NAMALWA (cell line): ENCODE measurements around the gene CEP41.
"Not testable (repeated sequence)": the region's sequence is repeated elsewhere in the genome, so short reads cannot be mapped to it uniquely, and the experiment has no call there.

Source experiments
- DNase-seq: peaks from one replicate; pipeline ENCODE4 v3.0.0-alpha.2; 2015; ENCODE audit warnings: low spot score

The CEP41 gene

DNA sequence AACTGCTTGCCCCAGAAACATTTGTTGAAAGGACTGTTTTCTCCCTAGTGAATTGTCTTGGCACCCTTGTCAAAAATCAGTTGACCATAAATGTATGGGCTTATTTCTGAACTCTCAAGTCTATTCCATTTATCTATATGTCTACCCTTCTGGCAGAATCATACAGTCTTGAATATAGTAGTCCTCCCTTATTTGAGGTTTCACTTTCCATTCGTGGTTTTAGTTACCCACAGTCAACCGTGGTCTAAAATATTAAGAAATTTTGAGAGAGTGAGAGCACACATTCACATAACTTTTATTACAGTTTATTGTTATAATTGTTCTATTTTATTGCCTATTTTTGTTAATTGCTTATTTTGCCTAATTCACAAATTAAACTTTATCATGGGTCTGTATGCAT is 17.4 kb upstream of the CEP41 start:
- peak; percentile 31 for DNase-seq

DNA sequence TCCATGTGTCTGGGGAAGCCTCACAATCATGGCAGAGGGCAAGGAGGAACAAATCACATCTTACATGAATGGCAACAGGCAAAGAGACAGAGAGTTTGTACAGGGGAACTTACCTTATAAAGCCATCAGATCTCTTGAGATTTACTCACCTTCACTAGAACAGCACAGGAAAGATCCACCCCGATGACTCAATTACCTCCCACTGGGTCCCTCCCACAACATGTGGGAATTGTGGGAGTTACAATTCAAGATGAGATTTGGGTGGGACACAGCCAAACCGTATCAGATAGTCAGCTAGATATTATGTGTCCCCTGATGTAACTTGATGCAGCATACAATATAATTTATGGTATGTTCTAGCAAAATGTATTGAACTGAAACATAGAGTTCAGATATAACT is 14.1 kb upstream of the CEP41 start:
- DNase-seq = no peak

DNA sequence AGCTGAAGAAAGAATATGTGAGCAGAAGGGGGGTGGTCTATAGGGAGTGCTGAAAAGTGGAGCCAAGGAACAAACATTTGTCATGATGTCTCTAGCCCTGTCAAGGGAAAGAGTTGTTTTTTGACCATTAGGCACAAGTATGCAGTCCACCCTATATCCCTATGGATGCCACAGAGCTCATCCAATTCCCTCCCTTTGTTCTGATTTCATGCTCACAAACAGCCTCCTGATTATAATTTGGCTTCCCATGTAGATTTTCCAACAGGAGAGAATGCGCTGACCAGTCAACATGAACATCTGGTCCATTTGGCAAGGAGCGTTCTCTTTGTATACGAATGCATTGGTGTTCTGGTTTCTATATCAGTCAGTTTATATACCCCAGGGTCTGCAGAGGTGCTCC is 12.1 kb upstream of the CEP41 start:
- no peak for DNase-seq

DNA sequence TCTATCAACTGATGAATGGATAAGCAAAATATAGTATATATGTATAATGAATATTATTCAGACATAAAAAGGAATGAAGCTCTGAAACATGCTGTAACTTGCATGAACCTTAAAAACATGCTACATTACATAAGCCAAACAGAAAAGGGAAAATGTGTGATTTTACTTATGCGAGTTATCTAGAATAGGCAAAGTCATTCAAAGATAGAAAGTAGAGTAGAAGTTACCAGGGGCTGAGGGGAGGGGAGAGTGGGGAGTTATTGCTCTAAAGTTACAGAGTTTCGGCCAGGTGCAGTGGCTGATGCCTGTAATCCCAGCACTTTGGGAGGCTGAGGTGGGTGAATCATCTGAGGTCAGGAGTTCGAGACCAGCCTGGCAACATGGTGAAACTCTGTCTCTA is 10.5 kb upstream of the CEP41 start:
- not testable (repeated sequence) for DNase-seq

DNA sequence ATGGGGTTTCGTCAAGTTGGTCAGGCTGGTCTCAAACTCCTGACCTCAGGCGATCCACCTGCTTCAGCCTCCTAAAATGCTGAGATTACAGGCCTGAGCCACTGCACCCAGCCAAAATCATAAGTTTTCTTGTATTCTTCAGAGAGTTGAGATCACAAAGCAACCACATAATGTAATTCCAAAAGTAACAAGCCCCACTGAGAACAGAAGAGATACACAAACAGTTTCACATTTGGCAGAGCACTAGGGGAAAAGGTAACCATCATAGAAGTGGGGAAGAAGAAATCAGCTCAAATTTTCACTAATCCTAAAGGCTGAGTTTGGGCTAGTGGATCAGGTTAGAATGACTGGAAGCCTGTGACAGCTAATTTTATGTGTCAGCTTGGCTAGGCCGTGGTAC is 5.4 kb upstream of the CEP41 start:
- no peak for DNase-seq

DNA sequence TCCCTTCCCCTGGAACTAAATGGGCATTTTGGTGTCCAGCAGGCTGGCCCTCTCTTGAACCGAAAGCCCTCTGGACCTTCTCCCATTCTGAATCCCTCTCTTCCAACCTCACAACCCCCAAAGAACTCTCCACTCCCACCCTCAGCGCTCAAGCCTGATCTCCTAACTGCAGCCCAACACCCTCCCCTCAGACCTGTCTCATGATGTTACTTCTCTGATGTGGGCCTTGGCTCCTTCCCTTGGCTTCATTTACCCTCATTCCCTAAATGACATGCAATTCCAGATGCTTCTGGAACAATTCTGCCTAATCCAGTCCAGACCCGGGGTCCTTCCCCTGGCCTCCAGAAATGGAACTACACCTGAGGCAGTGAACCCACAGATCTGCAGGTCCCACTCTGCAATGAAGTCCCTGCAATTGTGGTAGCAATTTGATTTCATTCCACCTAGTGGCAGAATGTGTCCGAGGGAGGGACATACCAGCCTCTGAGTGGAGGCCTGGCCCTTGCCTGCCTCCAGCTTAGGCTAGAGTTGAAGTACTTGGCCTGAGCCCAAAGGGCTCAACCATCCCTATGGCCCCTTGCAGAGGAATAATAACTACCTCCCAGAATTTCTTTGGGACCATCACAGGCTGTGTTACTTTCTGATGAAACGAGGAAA is 4.1 kb upstream of the CEP41 start:
- peak; percentile 25 for DNase-seq

DNA sequence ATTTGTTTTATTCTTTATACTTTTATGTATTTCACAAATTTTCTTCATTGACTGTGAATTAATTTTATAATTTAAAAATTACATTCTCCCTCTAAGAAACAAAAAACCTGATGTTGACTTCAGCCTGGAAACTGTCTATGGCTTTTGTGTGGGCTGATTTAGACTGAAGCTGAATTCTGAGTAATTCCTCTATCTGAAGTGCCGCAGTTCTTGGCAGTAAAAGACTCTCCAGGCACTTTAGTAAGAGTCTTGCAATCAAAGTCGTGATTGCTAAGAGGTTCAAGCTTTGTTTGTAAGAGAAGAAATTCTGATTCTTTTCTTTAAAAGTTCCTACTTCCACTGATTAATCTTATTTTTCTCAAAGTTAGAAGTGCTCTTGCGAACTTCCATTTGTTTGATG is 3.4 kb upstream of the CEP41 start:
- no peak for DNase-seq

DNA sequence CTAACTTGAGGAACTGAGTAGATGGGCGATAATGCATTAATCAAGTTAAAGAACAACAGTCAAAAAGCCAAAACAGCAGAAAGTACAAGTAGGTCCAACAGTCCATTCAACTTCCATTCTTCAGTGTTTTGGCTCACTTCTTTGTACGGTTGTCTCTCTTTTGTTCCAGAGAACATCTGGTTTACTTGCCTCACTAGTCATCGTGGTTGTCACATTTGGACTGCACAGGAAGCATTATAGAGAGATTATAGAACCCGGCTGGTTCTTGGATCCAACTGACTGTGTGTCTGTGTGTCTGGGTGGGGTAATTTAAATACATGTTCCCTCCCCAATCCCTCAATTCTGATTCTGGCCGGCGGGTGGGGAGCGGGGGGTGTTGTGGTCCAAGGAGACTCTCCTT is 1.8 kb upstream of the CEP41 start:
- DNase-seq = no peak

DNA sequence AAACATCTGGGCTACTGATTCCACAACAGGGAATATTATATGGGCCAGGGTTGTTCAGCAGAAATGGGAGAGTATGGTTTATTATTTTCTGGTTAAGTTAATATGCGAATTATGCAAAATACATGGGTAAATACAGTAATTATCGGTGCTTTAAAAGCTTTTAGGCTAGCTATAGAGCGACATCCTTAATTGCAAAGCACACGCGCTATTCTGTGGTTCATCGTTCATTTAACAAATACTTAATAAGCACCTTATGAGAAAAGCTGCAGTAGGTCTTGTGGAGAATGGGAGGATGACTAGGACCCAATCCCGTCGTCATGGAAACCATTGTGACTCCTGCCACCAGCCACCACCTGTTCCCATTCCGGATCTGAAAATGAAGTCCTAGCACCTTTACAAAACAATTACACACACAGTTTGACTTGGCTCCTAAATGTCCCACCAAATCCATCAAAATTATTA is 623 bp upstream of the CEP41 start:
- no peak for DNase-seq

DNA sequence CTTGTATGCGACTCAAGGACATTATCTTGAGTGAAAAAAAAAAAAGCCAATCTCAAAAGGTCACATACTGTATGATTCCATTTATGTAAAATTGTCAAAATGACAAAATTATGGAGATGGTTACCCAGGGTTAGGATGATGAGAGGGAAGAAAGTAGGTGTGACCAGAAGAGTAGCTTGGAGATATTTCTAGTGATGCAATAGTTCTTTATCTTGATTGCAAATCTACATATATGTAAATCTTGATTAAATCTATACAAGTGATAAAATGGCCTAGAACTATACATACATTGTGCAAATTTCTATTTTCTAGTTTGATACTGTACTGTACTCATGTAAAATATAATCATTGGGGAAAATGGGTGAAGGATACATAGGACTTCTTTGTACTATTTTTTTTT is 4.6 kb downstream of the CEP41 start:
- no peak for DNase-seq

DNA sequence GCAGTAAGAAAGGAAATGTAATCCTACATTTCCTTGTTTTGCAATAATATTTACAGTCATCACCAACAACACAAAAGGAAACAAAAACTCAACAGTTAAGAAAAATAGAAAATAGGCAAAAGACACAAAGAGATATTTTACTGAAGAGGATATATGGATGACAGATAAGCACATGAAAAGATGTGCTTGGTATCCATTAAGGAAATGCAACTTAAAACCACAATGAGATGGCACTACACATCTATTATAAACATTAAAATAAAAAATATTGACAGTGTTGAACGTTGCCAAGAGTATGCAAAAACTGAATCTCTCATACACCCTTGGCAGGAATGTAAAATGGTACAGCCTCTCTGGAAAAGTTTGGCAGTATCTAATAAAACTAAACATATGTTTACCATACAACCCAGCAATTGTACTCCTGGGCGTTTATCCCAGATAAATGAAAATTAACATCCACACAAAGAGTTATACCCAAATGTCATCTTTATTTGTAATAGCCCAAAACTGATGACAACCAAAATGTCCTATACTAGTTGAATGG is 5.4 kb downstream of the CEP41 start:
- no peak for DNase-seq

DNA sequence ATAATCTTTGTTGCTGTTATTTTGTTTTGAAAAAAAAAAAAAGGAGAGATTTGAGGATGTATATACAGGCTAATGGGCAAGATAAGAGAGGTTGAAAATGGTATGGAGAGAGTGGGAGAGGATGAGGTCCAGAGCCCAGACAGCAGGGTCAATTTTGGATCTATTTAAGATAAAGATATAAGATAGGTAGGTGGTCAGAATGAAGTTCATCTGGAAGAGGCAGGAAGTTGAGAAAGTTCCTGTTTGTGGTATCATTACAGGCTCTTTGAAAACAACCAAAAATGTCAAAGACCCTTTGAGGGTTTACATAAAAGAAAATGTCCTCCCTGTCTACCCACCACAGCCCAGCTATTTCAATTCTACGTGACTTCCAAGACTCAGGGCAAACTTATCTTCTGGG is 7.5 kb downstream of the CEP41 start:
- no peak for DNase-seq

DNA sequence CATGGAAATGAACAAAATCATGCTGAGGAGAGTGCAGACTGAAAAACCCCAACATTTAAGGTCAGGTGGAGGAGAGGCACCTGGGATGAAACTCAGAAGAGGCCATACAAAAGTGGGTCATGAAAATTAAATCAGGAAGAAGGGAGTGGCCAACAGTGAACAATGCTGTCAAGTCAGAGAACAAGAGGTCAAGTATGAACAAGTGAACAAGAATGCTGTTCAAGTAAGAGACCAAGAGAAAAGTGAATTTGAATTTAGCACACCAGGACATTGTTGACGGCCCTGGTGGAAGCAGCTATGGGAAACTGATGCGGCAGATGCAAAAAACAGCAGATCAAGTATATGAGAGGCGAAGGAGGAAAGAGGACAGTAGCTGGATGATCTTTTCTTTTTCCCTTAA is 7.9 kb downstream of the CEP41 start:
- DNase-seq = no peak

DNA sequence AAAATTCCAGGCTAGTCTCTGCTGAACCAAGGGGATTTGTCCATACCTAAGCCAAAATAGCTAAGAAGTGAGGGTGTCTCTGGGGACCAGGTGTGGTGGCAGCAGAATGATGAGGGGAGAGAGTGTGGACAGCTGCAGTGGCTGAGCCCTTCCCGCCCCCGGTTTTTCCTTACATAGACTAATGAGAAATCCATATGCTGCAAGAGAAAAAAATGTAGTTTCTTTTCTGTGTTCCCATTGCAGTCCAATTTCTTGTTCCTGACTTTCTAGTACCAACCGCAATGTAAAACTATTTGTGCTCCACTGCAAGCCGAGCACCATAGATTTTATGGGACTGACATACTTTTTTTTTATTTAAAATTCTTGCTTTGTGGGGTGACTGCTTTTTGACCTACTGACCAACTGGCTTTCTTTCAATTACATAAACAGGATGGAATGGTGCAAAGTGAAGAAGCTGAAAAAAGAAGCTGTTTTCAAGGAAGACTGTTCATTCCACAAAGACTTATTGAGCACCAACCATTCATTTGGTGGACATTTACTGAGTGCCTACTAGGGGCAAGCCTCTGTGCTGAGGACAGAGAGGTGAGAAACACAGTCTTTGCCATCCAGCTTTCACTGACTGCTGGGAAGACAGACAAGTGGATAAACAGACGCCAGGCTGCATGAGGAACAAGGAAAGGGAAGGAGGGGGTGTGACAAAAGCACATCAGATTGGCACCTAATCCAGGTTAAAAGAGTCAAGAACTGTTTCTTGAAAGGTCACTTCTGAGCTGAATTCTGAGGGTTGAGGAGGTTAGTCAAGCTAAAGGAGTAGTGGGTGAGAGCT is 9.8 kb downstream of the CEP41 start:
- no peak for DNase-seq

DNA sequence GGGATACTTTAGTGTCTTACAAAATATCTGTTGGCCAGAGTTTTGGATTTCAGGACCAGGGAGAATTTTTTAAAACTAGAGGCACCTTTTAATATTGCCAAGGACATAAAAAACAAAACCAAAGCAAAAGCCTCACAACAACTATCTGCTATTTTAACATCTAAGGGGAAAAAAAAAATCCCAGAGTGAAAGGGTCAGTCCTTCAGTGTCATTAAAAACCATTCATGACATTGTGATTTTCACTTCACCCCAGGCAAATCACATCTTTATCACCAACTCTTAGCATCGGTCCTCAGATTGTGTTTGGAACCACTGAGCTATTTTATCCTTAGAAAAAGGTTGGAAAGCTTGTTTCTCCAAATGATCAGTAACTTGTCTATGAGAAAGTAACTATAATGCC is 10.7 kb downstream of the CEP41 start:
- DNase-seq = no peak

DNA sequence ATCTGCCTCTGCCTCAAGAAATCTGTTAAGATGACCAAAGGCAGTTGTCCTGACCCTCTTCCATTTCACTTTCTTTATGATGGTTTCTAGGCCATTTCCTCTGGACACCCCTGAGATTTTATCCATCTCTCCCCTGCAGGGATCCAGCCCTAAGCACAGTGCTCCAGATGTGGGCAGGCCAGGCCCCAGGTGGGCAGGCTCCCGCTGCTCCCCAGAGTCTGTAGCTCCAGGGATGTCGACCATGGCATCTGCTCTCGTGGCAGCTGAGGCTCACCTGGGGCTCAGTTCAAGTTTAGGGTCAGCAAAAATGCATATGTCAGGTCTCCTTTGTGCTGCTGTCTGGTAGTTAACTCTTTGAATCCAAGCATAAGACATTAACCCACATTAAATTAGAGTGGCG is 11.8 kb downstream of the CEP41 start:
- no peak for DNase-seq

DNA sequence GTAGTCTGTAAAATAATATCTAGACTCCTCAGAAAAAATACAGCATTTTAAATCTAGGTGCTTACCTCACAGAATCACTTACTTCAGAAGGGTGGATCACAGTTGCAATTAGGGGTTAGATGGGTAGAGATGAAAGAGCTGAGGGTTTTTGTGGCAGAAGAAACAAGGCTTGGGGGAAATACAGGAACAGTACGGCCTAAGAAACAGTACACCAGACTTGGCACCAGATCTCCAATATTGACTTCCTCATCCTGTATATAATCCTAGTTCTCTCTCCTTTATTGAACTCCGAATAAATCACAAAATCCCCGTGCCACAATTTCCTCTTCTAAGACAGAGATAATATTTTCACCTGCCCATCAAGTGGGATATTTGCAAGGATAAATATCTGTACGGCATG is 14.3 kb downstream of the CEP41 start:
- DNase-seq = no peak

DNA sequence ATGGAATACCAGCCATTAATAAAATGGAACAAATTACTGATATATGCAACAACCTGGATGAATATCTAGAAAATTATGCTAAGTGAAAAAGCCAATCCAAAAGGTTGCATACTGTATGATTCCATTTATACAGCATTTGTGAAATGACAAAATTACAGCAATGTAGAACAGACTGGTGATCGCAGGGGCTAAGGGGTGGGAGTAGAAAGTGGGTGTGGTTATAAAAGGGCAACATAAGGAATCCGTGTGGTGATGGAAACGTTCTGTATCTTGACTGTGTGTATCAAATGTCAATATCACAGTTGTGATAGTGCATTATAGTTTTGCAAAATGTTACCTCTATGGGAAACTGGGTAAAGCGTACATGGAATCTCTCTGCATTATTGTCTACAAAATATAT is 15.0 kb downstream of the CEP41 start:
- DNase-seq = no peak

DNA sequence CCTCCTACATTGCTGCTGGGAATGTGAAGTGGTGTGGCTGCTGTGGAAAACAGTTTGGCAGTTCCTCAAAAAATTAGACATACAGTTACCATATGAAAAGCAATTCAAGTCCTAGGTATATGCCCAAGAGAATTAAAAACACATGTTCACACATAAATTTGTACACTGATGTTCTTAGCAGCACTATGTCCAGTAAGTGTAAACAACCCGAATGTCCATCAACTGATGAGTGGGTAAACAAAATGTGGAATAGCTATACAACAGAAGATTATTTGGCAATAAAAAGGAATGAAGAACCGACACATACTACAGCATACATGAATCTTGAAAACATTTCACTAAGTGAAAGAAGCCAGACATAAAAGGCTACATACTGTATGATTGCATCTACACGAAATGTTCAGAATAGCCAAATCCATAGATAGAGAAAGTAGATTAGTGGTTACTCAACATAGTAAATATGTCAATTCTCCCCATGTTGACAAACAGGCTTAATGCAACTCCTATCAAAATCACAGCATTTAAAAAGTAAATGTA is 17.2 kb downstream of the CEP41 start:
- DNase-seq = no peak

DNA sequence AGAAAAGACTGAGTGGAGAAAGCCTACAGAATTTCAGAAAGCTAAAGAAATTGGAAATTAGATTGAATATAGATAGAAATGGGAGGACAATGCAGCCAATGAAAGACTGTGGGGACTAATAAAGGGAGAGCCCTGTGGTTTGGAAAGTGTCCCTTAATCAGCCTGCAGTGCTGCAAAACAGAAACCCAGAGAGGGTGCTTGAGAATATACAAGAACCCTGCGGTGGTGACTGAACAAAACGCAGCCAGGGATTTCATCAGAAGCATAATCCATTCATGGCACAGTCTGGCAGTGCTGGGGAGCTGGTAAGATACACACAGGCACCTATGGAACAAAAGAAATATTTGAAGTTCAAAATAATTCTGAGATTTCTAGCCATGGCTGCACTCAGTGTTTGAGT is 19.1 kb downstream of the CEP41 start:
- no peak for DNase-seq

DNA sequence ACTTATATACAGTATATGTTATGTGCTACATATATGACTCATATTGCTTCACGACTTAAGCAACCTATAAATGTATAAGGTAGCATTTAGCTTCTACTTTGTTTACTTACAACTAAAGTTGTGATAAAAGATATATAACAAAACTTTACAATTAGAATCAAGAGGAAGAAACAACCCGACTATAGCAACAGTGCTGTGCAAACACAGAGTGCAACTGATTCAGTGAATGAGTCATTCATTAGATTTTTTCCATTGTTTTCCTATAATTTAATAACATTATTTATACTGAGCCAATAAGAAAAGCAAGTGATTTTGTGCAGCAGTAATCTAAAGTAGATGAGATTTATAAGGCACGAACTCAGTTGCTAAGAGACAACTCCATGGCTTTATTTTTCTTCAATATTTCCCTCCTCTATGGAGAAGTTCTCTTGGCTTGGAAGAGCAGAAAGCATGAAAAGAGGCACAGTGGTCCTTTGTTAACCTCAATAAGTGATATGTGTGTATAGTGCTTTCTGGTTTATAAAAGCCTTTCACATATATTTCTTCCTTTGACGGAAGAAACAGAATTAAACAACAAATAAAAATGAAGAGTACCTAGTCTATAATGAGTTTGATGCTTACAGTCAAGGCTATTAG is 19.8 kb downstream of the CEP41 start:
- no peak for DNase-seq

DNA sequence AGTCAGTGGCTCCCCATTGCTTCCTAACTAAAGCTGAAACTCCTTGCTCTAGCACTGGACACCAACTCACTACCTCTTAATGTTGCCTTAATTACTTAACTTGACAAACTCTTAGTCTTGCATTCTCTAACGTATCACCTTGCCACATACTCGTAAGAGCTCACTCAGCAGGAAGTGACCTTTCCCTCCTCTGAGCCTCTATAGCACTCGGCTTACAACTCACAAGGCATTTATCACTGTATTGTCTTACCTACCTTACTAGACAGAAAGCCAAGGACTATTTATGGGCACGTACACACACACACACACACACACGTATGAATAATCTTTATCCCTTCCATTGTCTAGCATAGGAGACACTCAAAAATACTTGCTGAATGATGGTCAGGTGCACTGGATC is 21.2 kb downstream of the CEP41 start:
- DNase-seq = no peak

DNA sequence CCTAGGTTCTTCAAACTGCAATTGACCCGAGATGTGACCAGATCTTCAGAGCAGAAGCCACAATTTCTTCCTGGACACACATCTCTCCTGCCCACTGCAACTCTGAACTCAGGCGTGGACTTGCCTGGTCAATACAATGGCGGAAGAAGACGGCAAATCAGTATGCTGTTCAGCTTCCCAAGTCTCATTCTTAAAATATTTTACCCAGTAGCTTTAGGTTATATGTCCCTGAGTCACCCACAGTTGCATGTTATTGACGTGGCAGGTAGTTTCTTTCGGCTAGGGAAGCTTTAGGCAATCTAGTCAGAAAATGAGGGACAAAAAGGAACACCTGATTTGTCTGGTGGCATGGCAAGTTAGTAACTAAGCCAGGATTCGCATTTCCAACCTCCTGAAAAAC is 22.5 kb downstream of the CEP41 start:
- DNase-seq = no peak
